HG02852 (cell line): Measurements from ENCODE around the gene KCNQ1OT1.

Experiments
- ATAC-seq: cut with Tn5 transposase; IDR thresholded peaks from one replicate; pipeline ENCODE4 v1.9.1; 2021; ENCODE audit warnings: mild to moderate bottlenecking, moderate library complexity; ENCODE audit not compliant: unreplicated experiment

The KCNQ1OT1 gene

DNA sequence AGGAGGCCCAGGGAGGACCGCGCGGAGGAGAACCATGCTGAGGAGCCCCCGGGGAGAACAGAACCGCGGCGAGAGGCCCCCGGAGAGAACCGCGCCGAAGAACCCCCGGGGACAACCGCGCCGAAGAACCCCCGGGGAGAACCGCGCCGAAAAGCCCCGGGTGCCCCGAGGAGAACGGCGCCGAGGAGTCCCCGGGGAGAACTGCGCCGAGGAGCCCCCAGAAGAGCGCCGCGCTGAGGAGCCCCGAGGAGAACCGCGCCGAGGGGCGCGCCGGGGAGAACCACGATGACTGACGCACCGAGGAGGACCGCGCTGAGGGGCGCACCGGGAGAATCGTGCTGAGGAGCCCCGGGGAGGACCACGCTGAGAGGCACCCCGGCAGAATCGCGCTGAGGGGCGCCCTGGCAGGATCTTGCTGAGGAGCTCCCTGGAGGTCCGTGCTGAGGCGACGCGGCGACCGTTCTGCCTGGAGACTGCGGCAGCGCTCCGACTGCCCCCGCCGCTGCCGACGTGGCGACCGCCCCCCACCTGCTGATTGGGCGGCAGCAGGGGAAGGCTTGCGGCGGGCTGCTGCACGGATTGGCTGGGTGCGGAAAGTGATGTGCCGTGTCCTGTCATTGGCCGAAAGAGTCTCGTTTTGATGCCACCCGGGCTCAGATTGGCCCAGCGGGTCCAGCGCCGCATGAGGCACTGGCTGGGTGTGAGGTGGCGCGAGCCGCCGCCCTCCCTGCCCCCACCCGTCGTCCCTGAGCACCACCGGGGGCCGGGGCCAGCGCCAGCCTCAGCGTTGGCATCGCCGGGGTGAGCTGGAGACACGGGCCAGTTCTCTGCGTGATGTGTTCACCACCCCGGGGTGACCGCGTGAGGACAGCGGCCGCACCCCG lies at the start of gene KCNQ1OT1:
KCNQ1OT1 (minus strand) TSS at position 464 of the 884 bp plus-strand sequence.
- ATAC-seq = peak; percentile 91

GRCh38 chr11:2748814-2749554 lies 49.2 kb upstream of the KCNQ1OT1 start:
- ATAC-seq = no peak

GRCh38 chr11:2748061-2748813 lies 48.4 kb upstream of the KCNQ1OT1 start:
- ATAC-seq = no peak

DNA sequence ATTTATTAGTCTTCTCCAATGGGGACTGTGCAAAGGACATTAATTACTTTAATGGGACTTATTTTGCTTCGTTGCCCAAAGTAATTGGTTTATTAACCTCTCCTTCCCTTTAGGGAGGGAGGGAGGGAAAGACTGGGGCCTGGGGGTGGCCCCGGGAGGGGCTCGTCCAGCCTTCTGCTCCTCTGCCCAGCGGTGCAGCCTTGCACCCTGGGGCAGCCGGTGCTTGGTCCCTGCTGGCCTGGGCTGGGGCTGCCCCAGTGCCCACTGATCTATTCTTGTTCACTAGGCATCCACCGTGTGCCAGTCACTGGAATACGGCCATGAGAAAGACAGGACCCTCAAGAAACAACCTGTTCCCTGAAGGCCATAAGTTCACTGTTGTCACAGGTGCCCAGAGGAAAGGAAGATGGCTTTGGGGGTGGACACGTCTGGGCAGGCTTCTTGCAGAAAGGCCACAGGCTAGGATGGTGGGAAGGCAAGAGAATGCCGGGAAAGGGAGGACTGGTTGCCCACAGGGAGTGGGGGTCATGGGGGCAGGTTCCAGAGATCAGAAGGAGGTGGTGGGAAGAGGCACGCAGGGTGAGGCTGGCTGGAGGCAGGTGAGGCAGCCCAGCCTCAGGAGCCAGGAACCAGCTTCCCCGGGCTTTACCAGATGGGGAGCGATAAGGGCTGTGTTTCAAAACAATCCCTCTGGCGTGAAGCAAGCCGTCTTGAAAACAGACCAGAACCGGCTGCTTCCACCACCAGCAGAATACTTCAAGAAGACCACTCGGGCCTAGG lies 47.6 kb upstream of the KCNQ1OT1 start:
- ATAC-seq = no peak

GRCh38 chr11:2746401-2747247 lies 46.8 kb upstream of the KCNQ1OT1 start:
- ATAC-seq = no peak

GRCh38 chr11:2745511-2745910 lies 45.7 kb upstream of the KCNQ1OT1 start:
- no peak for ATAC-seq

GRCh38 chr11:2744166-2744565 lies 44.4 kb upstream of the KCNQ1OT1 start:
- no peak for ATAC-seq

GRCh38 chr11:2743427-2744110 lies 43.8 kb upstream of the KCNQ1OT1 start:
- no peak for ATAC-seq

DNA sequence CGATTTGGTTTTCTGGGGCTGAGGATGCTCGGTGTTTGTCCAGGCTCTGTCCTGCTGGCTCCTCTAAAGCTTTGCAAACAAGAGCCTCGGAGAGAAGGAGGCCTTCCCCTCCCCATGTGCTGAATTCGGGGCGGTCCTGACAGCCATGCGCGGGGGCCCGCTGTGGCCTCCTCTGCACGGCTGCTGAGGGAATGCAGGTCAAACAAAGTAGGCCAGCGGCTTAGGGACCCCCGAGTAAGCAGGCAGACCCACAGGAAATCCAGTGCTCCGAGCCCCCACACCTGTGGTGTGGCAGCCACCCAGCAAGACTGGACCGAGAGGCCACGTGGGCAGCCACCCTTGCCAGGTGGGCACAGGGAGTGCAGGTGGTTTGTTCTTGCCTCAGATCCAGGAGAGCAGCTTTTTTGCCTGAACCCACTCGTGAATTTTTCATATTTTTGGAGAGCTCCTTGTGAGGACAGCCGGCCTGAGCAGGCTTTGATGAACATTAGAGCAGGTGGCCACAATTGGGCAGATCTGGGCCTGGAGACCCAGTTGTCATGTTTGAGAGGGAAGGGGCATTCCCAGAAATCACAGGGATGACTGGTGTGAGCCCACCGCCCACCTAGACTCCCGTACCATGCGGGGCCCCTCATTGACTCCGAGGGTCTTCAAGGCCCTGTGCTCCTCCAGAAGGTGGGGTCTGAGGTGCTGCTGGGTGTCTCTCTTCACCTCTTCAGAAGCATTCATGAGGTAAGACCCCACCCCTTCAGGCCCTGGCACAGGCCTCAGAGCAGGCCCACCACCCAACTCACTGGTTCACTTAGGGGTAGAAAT lies 43.0 kb upstream of the KCNQ1OT1 start:
- ATAC-seq = no peak

DNA sequence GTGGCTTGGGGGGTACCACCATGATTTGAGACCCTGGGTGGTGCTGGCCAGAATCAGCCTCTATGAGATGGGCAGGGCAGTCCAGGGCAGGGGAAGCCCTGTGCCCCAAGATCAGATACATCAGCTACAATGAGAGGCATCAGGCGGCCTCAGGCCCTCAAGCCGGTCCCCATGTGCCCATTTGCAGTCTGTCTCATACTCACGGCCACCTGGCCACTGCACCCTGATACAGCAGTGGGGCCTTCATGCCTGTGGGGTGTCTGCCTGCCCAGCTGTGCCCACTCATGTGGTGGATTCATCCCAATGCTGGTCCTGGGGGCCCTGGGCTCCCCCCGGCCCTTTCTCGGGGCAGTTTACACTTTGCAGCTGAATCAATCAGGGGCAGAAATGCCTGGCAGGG lies 42.4 kb upstream of the KCNQ1OT1 start:
- ATAC-seq = no peak

DNA sequence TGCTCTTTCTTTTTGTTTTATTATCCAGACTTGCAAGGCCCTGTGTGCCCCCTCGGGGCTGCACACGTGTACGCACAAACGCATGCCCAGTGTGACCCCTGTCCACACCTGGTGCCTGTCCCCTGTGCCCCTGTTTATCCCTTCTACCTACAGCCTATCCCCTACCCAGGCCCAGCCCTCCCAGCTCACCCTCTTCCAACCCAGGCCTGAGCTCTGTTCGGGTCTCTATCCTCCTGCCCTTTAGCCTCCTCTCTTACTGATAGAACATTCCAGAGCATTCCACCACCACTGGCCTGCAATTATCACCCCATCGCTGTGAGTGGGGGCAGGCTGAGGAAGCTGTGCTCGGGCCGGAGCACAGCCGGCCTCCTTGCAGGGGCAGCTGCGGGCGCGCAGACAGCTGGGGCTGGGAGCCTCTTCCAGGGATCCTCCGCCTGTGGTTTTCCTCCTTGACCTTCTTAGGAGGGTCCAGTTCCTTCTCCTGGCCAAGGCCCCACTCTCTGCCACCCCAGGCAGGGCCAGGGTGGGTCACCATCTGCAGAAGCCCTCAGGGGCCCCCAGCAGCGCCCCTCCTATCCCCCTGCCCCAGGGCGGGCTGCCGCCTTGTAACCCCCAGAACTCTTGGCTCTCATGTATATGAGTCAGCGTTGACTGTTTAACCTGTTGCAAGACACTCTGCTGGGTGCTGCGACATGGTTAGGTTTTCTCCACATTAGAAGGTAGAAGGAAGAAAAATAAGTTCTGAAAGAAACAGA lies 41.8 kb upstream of the KCNQ1OT1 start:
- no peak for ATAC-seq

DNA sequence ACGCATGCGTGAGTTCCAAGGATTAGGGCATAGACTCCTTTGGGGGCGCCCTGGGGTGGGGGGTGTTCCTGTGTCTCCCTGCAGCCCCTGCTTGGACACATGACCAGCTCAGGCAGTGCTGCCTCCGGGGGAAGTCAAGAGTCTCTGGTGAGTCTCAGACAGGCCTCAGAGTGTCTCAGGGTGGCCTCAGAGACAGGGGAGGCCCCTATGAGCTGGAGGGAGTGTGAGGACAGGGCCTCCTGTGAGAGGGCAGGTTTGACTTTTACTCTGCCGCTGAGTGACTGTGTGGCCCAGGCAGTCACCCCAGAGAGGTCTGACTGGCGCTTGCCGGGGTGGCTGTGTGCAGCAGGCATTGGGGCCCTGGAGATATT lies 41.2 kb upstream of the KCNQ1OT1 start:
- no peak for ATAC-seq

DNA sequence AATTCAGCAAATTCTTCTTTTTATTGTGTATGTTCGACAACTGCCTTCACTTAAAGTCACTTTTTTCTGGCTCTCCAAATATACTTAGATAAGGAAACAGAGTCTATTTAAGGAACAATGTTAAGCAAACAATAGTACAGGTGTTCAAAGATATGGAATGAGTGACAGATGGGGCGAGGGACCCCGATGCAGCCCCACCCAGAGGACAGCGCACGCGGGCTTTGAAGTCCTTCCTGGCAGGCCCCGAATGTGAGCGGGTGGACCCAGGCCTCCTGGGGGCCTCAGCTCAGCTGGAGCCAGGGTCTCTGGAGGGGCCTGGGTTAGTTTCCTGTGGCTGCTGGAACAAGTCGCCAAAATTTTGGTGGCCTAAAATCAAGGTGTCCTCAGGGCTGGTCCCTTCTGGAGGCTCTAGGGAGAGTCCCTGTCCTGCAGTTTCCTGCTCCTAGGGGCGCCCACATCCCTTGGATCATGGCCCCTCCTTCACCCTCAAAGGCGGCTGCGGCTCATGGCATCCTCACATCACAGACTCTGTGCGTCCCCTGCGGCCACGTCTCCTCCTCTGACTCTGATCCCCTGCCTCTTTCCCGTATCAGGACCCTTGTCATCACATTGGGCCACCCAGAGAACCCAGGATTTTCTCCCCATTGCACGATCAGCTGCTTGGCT lies 40.6 kb upstream of the KCNQ1OT1 start:
- no peak for ATAC-seq

DNA sequence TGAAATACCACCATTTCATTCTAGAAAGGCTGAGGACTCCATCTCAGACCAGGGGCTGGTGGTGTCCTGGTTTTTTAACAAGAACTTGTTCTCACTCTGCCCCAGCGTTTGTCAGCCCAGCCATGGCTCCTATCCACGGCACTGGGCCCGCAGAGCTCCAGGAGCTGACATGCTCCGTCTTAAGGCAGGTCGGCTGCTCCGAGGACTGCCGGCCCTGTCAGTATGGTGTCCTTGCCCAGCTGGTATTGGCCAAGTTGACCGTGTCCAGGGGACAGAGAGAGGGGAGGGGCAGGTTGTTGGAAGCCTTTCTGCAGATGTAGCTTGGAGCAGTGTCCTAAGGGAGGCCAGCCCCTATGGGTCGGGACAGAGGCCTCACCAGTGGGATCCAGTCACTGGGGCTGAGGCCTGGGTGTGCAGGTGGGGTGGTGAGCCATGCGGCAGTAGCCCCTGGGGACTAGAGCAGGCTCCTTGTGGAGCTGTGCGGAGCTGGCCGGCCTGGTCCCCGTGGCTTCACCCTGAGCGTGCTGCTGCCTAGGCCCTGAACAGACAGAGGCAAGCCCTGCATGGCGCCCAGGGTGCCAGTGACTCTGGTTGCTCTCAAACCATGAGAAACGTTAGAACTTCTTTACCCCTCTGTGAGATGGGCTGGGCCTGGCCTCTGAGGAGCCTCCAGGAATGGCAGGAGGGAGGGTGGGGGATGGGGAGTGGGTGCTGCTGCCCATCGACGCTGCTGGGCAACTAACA lies 39.9 kb upstream of the KCNQ1OT1 start:
- ATAC-seq = no peak

- no peak for ATAC-seq
Observed at GRCh38 chr11:2738551-2739431, 39.0 kb upstream of the KCNQ1OT1 start.
